H1 (cell line): ENCODE results near the gene INAFM2. TPM values are rescaled to one million over a fixed set of nuclear protein-coding genes. Genes with fewer than 3 reads are reported as not detected.

Experiments
- GTF2F1 ChIP-seq: IDR thresholded peaks from 2 replicates; pipeline ENCODE4 v1.6.1; 2012; ENCODE audit warnings: low read depth, low read length, improper control_type of control experiment, borderline replicate concordance
- RBBP5 ChIP-seq: IDR thresholded peaks from 2 replicates; pipeline ENCODE4 v1.7.1; 2012; ENCODE audit warnings: low read depth, mild to moderate bottlenecking, inconsistent platforms, low read length, moderate library complexity, borderline replicate concordance
- polyA plus RNA-seq, 7 experiments: library from polyadenylated mRNA; depleted of rRNA in 3 of 7; stranded (reverse) in 5 of 7; unstranded in 2 of 7; fragments of >200 nt in 5 of 7; fragments of 200-250 nt in 2 of 7; gene quantifications; 1 replicate in 5 of 7; 2 replicates in 1 of 7; 4 replicates in 1 of 7; pipeline versions ENCODE4 v1.2.1 to v1.2.3, GENCODE V29; 2011 to 2013; ENCODE audit warnings: missing spikeins in 2 of 7, mixed read lengths in 2 of 7
- total RNA-seq: library from RNA; stranded (reverse); fragmentation: NEBNext Ultra II Directional; extraction: Animal tissue kit (Norgen Biotek cat#: 25700); gene quantifications from 2 replicates; pipeline ENCODE4 v1.2.1, GENCODE V29; 2021

The INAFM2 gene
- total and polyA plus RNA-seq, 2 of the 8 experiments (the other 6 are each of a cell fraction or from before 2014, with no cell fraction given): 15.3 to 35.1 TPM

- TF ChIP-seq RBBP5 (no peak), GTF2F1 (no peak)
Observed at GRCh38 chr15:40275954-40276353, 47.5 kb upstream of the INAFM2 start (continued).
